Upper lobe of right lung (tissue), 1 donor: Measurements from ENCODE around the gene TRPM2. TPM values are rescaled to one million over a fixed set of nuclear protein-coding genes. Genes with fewer than 3 reads are reported as not detected.
"Not testable (repeated sequence)": the region's sequence is repeated elsewhere in the genome, so short reads cannot be mapped to it uniquely, and the experiment has no call there.

Experiments
- ATAC-seq: fragments of 200-7000 bp; cut with Tn5 transposase; one replicate; pipeline ENCODE4 v1.9.1; 2020; ENCODE audit warnings: mild to moderate bottlenecking, moderate library complexity
- DNase-seq: peaks from one replicate; pipeline ENCODE4 v3.0.0-alpha.2; 2020
- H3K27ac ChIP-seq: fragments of 200-600 bp; one replicate; pipeline ENCODE4 v1.8.0; 2022
- H3K27me3 ChIP-seq: fragments of 200-600 bp; one replicate; pipeline ENCODE4 v1.8.0; 2022; ENCODE audit warnings: mild to moderate bottlenecking
- H3K36me3 ChIP-seq: fragments of 200-600 bp; one replicate; pipeline ENCODE4 v1.8.0; 2022
- H3K4me1 ChIP-seq: fragments of 200-600 bp; one replicate; pipeline ENCODE4 v1.8.0; 2022
- H3K4me3 ChIP-seq: fragments of 200-600 bp; one replicate; pipeline ENCODE4 v1.8.0; 2022; ENCODE audit warnings: mild to moderate bottlenecking
- H3K9me3 ChIP-seq: fragments of 200-600 bp; one replicate; pipeline ENCODE4 v1.8.0; 2022
- CTCF ChIP-seq: fragments of 200-600 bp; IDR thresholded peaks from one replicate; pipeline ENCODE4 v1.8.0; 2022; ENCODE audit warnings: antibody characterized with exemption
- intact Hi-C: fragments of 100-400 bp; cut with DNase I; formaldehyde crosslinking; loops from one replicate; pipeline ENCODE4 v1.11.0; 2022
- total RNA-seq: library from RNA; stranded (reverse); fragmentation: NEBNext Ultra II Directional; extraction: Animal tissue kit (Norgen Biotek cat#: 25700); gene quantifications from one replicate; pipeline ENCODE4 v1.2.1, GENCODE V29; 2021
- donor health status: DM: no; HTN: yes; CAD: no; lungs with severe emphysema.

TRPM2 gene
- total RNA-seq, 1 donor from 2014 or later = 10.0 TPM

DNA sequence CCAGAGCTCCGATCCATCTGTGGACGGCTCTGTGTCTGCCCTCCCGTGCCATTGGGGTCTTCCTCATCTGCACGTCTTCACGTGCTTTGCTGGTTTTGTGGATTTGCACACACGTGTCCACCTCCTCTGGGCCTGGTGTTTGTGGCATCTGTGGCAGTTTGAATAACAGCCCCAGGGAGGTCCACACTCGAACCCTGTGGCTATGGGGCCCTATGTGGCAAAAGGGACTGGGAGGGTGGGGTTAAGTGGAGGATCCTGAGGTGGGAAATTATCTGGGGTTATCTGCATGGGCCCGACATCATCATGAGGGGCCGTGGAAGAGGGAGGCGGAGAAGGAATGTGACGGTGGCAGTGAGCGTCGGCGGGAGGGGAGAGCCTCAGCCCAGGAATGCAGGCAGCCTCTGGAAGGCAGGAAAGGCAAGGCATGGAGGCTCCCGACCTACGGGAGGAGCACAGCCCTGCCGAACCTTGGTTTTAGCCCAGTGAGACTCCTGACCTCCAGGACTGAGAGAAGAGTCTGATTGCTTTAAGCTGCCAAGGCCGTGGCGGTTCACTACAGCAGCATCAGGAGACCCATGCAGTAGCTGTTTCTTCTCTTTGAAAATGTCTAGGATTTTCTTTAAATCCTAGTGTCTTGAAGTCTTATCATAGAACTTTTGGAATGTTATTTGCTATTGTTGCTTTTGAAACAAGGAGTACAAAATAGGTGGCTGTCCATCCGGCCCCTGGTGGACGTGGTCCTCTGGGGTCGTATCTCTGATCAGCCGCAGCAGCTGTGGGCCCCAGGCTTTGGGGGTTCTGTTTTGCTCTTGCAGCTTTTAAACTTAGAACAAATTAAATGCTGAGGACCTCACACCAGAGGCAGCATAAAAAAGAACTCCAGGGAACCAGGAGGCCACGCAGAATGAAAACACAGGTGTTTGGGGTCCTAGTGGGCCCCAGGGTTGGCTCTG, 61.9 kb downstream of the TRPM2 start:
- Histone ChIP-seq H3K4me3 (no peak overlapping the region), H3K27ac (no peak overlapping the region), H3K9me3 (no peaks in the 10 kb centered on the region), H3K4me1 (no peaks in the 10 kb centered on the region), H3K27me3 (no peaks in the 10 kb centered on the region), H3K36me3 (no peaks in the 10 kb centered on the region)
- DNase-seq (peak; percentile 29), ATAC-seq (no peak)
- intact Hi-C loops = no loop called here
- no peak for TF ChIP-seq CTCF

GRCh38 chr21:44416193-44416592, 62.8 kb downstream of the TRPM2 start:
- ATAC-seq (no peak), DNase-seq (peak; percentile 18)
- Histone ChIP-seq H3K4me1 (no peaks in the 10 kb centered on the region), H3K27me3 (no peaks in the 10 kb centered on the region), H3K27ac (no peak overlapping the region), H3K4me3 (no peak overlapping the region), H3K9me3 (no peaks in the 10 kb centered on the region), H3K36me3 (no peaks in the 10 kb centered on the region)
- no peak for TF ChIP-seq CTCF
- intact Hi-C loops = no loop called here

DNA sequence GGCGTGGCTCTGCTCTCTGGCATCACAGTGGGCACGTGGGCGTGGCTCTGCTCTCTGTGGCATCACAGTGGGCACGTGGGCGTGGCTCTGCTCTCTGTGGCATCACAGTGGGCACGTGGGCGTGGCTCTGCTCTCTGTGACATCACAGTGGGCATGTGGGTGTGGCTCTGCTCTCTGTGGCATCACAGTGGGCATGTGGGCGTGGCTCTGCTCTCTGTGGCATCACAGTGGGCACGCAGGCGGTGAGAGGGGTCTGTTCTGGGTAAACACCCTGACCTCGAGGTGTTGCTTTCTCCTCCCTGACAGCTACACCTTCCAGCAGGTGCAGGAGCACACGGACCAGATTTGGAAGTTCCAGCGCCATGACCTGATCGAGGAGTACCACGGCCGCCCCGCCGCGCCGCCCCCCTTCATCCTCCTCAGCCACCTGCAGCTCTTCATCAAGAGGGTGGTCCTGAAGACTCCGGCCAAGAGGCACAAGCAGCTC, 64.2 kb downstream of the TRPM2 start:
- DNase-seq = peak; percentile 50

GRCh38 chr21:44418108-44418875, 64.9 kb downstream of the TRPM2 start:
- Histone ChIP-seq H3K27ac (no peak overlapping the region), H3K9me3 (no peaks in the 10 kb centered on the region), H3K4me1 (no peaks in the 10 kb centered on the region), H3K36me3 (no peaks in the 10 kb centered on the region), H3K27me3 (no peaks in the 10 kb centered on the region), H3K4me3 (no peak overlapping the region)
- TF ChIP-seq CTCF = no peak
- ATAC-seq (no peak), DNase-seq (peak; percentile 50)
- intact Hi-C loops = no loop called here

More for the DNA sequence above, 64.2 kb downstream of the TRPM2 start:
- ATAC-seq, H3K9me3 ChIP-seq, H3K4me1 ChIP-seq, H3K36me3 ChIP-seq, H3K27ac ChIP-seq, H3K27me3 ChIP-seq, intact Hi-C loops, H3K4me3 ChIP-seq: not testable (repeated sequence)

GRCh38 chr21:44418876-44419230, 65.4 kb downstream of the TRPM2 start:
- no peak for ATAC-seq
- no peak overlapping the region for H3K4me3 ChIP-seq
- no peaks in the 10 kb centered on the region for H3K9me3 ChIP-seq
- no peaks in the 10 kb centered on the region for H3K36me3 ChIP-seq
- no peak overlapping the region for H3K27ac ChIP-seq
- intact Hi-C loops = no loop called here
- H3K27me3 ChIP-seq = no peaks in the 10 kb centered on the region
- no peak for DNase-seq
- H3K4me1 ChIP-seq = no peaks in the 10 kb centered on the region
- no peak for TF ChIP-seq CTCF

DNA sequence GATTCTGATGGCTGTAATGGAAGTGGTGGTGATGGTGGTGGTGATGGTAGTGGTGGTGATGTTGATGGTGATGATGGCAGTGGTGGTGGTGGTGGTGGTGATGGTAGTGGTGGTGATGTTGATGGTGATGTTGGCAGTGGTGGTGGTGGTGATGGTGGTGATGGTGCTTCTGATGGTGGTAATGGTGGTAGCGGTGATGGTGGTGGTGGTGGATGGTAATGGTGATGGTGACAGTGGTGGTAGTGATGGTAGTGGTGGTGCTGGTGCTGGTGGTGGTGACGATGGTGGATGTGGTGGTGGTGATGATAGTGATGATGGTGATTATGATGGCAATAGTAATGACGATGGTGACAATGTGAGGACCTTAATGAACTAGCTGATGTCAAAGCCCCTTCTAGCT, 66.3 kb downstream of the TRPM2 start:
- DNase-seq (no peak), ATAC-seq (no peak)
- no peak overlapping the region for H3K27ac ChIP-seq
- intact Hi-C loops = no loop called here
- H3K9me3 ChIP-seq = no peaks in the 10 kb centered on the region
- H3K4me1 ChIP-seq = no peaks in the 10 kb centered on the region
- H3K27me3 ChIP-seq = no peaks in the 10 kb centered on the region
- H3K4me3 ChIP-seq = no peak overlapping the region
- no peaks in the 10 kb centered on the region for H3K36me3 ChIP-seq
- no peak for TF ChIP-seq CTCF
